Fibroblast of pulmonary artery (primary cell): ENCODE data around the gene USP24.
A peak's percentile ranks its signal among the peaks of the same experiment; 100 is the strongest.
"Not testable (repeated sequence)": the region's sequence is repeated elsewhere in the genome, so short reads cannot be mapped to it uniquely, and the experiment has no call there.

Experiments used
- DNase-seq: peaks from one replicate; pipeline ENCODE4 v3.0.0-alpha.2; 2010; ENCODE audit warnings: low read depth
- H3K4me3 ChIP-seq: replicated peaks from 2 replicates; pipeline ENCODE4 v1.5.1; 2011; ENCODE audit warnings: low read depth, mild to moderate bottlenecking, control low read depth, low read length, moderate library complexity
- CTCF ChIP-seq: IDR thresholded peaks from 2 replicates; pipeline ENCODE4 v1.5.1; 2011; ENCODE audit warnings: mild to moderate bottlenecking, control low read depth, low read length, inconsistent platforms; ENCODE audit errors: missing control alignments

The USP24 gene

GRCh38 chr1:55203064-55203463, 12.1 kb downstream of the USP24 start:
- no peak overlapping the region for H3K4me3 ChIP-seq
- no peak for TF ChIP-seq CTCF
- DNase-seq: no peak

GRCh38 chr1:55200667-55201066, 14.5 kb downstream of the USP24 start:
- no peak for TF ChIP-seq CTCF
- no peak for DNase-seq
- no peak overlapping the region for H3K4me3 ChIP-seq

GRCh38 chr1:55199735-55200134, 15.4 kb downstream of the USP24 start:
- not testable (repeated sequence) for DNase-seq, H3K4me3 ChIP-seq

- no peak for DNase-seq
- no peak for TF ChIP-seq CTCF
- H3K4me3 ChIP-seq: no peak overlapping the region
Measured at GRCh38 chr1:55198044-55198443, 17.1 kb downstream of the USP24 start.

- TF ChIP-seq CTCF: no peak
- DNase-seq: no peak
- no peak overlapping the region for H3K4me3 ChIP-seq
Measured at GRCh38 chr1:55197099-55197498, 18.1 kb downstream of the USP24 start.

- peak; percentile 33 for DNase-seq
- TF ChIP-seq CTCF: no peak
Measured at GRCh38 chr1:55196433-55197035, 18.6 kb downstream of the USP24 start.

GRCh38 chr1:55195521-55196233, 19.5 kb downstream of the USP24 start:
- DNase-seq: peak; percentile 83
- TF ChIP-seq CTCF: no peak
- H3K4me3 ChIP-seq: no peak overlapping the region

More at GRCh38 chr1:55196433-55197035, 18.6 kb downstream of the USP24 start:
- no peak overlapping the region for H3K4me3 ChIP-seq
